Activated B cell treated with CpG ODN at 0.5 μM for 24 hours (primary cell): ENCODE results near the gene CCDC169. TPM values are rescaled to one million over a fixed set of nuclear protein-coding genes. Genes with fewer than 3 reads are reported as not detected.
"Not testable (repeated sequence)": the region's sequence is repeated elsewhere in the genome, so short reads cannot be mapped to it uniquely, and the experiment has no call there.

ENCODE experiments used
- ATAC-seq: fragments of 200-7000 bp; cut with Tn5 transposase; one replicate; pipeline ENCODE4 v1.10.0; 2021; ENCODE audit warnings: low read depth, mild to moderate bottlenecking, moderate library complexity
- CTCF ChIA-PET: fragments of 350-600 bp; sonication (Branson Sonifier 250); formaldehyde crosslinking; loops from one replicate; lab custom pipeline; 2021; ENCODE audit warnings: antibody characterized with exemption; lab: Charles Lee
- POLR2A ChIA-PET: fragments of 350-600 bp; sonication (Branson Sonifier 250); formaldehyde crosslinking; loops from one replicate; lab custom pipeline; 2021; ENCODE audit warnings: antibody characterized with exemption; lab: Charles Lee
- DNase-seq: peaks from one replicate; pipeline ENCODE4 v3.0.0; 2022
- H3K27ac Mint-ChIP-seq: one replicate; pipeline ENCODE4 v1.8.0; 2020; ENCODE audit warnings: mixed read lengths
- H3K27me3 Mint-ChIP-seq: one replicate; pipeline ENCODE4 v1.8.0; 2021; ENCODE audit warnings: mixed read lengths
- H3K36me3 Mint-ChIP-seq: one replicate; pipeline ENCODE4 v1.8.0; 2021; ENCODE audit warnings: low read depth, mixed read lengths
- H3K4me1 Mint-ChIP-seq: one replicate; pipeline ENCODE4 v1.8.0; 2021; ENCODE audit warnings: mixed read lengths
- H3K4me3 Mint-ChIP-seq: one replicate; pipeline ENCODE4 v1.8.0; 2020; ENCODE audit warnings: mild to moderate bottlenecking, mixed read lengths
- H3K9me3 Mint-ChIP-seq: one replicate; pipeline ENCODE4 v1.8.0; 2020; ENCODE audit warnings: mixed read lengths
- CTCF ChIP-seq: fragments of 200-600 bp; IDR thresholded peaks from one replicate; pipeline ENCODE4 v1.8.0; 2022; ENCODE audit warnings: antibody characterized with exemption, mild to moderate bottlenecking
- intact Hi-C: fragments of 100-400 bp; cut with micrococcal nuclease; formaldehyde crosslinking; loops from one replicate; pipeline ENCODE4 v1.15.1; 2024
- total RNA-seq: library from RNA; stranded (reverse); gene quantifications from 2 replicates; pipeline ENCODE4 v1.2.3, GENCODE V29; 2022

The CCDC169 gene
- total RNA-seq, 1 donor from 2014 or later: 0.18 TPM

GRCh38 chr13:36329361-36329760 is 31.7 kb upstream of the CCDC169 start:
- DNase-seq (no peak), ATAC-seq (no peak)
- ChIA-PET CTCF (no interaction called here), POLR2A (no interaction called here)
- Mint-ChIP-seq H3K4me1 (no peaks in the 10 kb centered on the region), H3K27me3 (no peaks in the 10 kb centered on the region), H3K27ac (no peak overlapping the region), H3K36me3 (peaks cover 48% of the 10 kb centered on the region), H3K9me3 (no peaks in the 10 kb centered on the region), H3K4me3 (no peak overlapping the region)
- intact Hi-C loops: no loop called here
- TF ChIP-seq CTCF: no peak

GRCh38 chr13:36328821-36329220 is 31.2 kb upstream of the CCDC169 start:
- ATAC-seq: no peak
- peaks cover 52% of the 10 kb centered on the region for H3K36me3 Mint-ChIP-seq
- no peak for DNase-seq
- intact Hi-C loops: no loop called here
- ChIA-PET POLR2A (no interaction called here), CTCF (no interaction called here)
- H3K4me3 Mint-ChIP-seq: no peak overlapping the region
- H3K27me3 Mint-ChIP-seq: no peaks in the 10 kb centered on the region
- H3K27ac Mint-ChIP-seq: no peak overlapping the region
- H3K9me3 Mint-ChIP-seq: no peaks in the 10 kb centered on the region
- no peak for TF ChIP-seq CTCF
- H3K4me1 Mint-ChIP-seq: no peaks in the 10 kb centered on the region

- Mint-ChIP-seq H3K9me3 (no peaks in the 10 kb centered on the region), H3K27ac (no peak overlapping the region), H3K27me3 (no peaks in the 10 kb centered on the region), H3K4me1 (no peaks in the 10 kb centered on the region), H3K36me3 (peaks cover 56% of the 10 kb centered on the region), H3K4me3 (no peak overlapping the region)
- no peak for TF ChIP-seq CTCF
- ChIA-PET CTCF (no interaction called here), POLR2A (no interaction called here)
- DNase-seq (no peak), ATAC-seq (no peak)
- intact Hi-C loops: no loop called here
These were observed 28.3 kb upstream of the CCDC169 start for GRCh38 chr13:36325912-36326311.

GRCh38 chr13:36324881-36325280 is 27.3 kb upstream of the CCDC169 start:
- H3K27me3 Mint-ChIP-seq, DNase-seq, intact Hi-C loops, ATAC-seq, POLR2A ChIA-PET, H3K27ac Mint-ChIP-seq, CTCF ChIA-PET, H3K4me3 Mint-ChIP-seq, H3K4me1 Mint-ChIP-seq, H3K9me3 Mint-ChIP-seq: not testable (repeated sequence)
- H3K36me3 Mint-ChIP-seq: peaks cover 47% of the 10 kb centered on the region

- no peaks in the 10 kb centered on the region for H3K9me3 Mint-ChIP-seq
- H3K27ac Mint-ChIP-seq: no peak overlapping the region
- intact Hi-C loops: no loop called here
- ChIA-PET CTCF (no interaction called here), POLR2A (no interaction called here)
- no peak for TF ChIP-seq CTCF
- no peak for ATAC-seq
- no peak for DNase-seq
- no peak overlapping the region for H3K4me3 Mint-ChIP-seq
- no peaks in the 10 kb centered on the region for H3K4me1 Mint-ChIP-seq
- H3K36me3 Mint-ChIP-seq: peaks cover 42% of the 10 kb centered on the region
- no peaks in the 10 kb centered on the region for H3K27me3 Mint-ChIP-seq
These were observed 26.4 kb upstream of the CCDC169 start for GRCh38 chr13:36323951-36324566.

GRCh38 chr13:36323408-36323807 is 25.8 kb upstream of the CCDC169 start:
- H3K36me3 Mint-ChIP-seq: peaks cover 36% of the 10 kb centered on the region
- ChIA-PET CTCF (no interaction called here), POLR2A (no interaction called here)
- ATAC-seq (no peak), DNase-seq (no peak)
- no peaks in the 10 kb centered on the region for H3K9me3 Mint-ChIP-seq
- no peak overlapping the region for H3K27ac Mint-ChIP-seq
- intact Hi-C loops: no loop called here
- H3K27me3 Mint-ChIP-seq: no peaks in the 10 kb centered on the region
- no peaks in the 10 kb centered on the region for H3K4me1 Mint-ChIP-seq
- no peak for TF ChIP-seq CTCF
- H3K4me3 Mint-ChIP-seq: no peak overlapping the region

- H3K27ac Mint-ChIP-seq, H3K4me3 Mint-ChIP-seq, CTCF ChIA-PET, H3K4me1 Mint-ChIP-seq, ATAC-seq, H3K9me3 Mint-ChIP-seq, H3K27me3 Mint-ChIP-seq, DNase-seq, intact Hi-C loops, POLR2A ChIA-PET: not testable (repeated sequence)
- H3K36me3 Mint-ChIP-seq: peaks cover 17% of the 10 kb centered on the region
These were observed 22.2 kb upstream of the CCDC169 start for GRCh38 chr13:36319793-36320192.
